ENCODE data around the gene TUBA4A. TPM values are rescaled to one million over a fixed set of nuclear protein-coding genes. Genes with fewer than 3 reads are reported as not detected.
A peak's percentile ranks its signal among the peaks of the same experiment; 100 is the strongest.

The TUBA4A gene
- total RNA-seq, 1 experiment from 2014 or later: 14.9 TPM

GRCh38 chr2:219286436-219287115 lies 32.9 kb upstream of the TUBA4A start:
- H3K4me1 Mint-ChIP-seq (ENCODE audit: low read depth, unreplicated experiment): no peaks in the 10 kb centered on the region
- Histone ChIP-seq H3K9me3 (no peaks in the 10 kb centered on the region), H3K4me1 (no peaks in the 10 kb centered on the region), H3K4me3 (ENCODE audit: low read depth, low read length) (no peak overlapping the region), H3K27me3 (replicated peaks; ENCODE audit: control insufficient read depth, insufficient read depth, low read length) (no peaks in the 10 kb centered on the region), H3K36me3 (ENCODE audit: control insufficient read depth, insufficient read depth, low read length) (peaks cover 3% of the 10 kb centered on the region)
- CTCF ChIA-PET: interaction anchor here (1.2 to 2.9 kb wide), 2 partner anchors 8 to 9 kb away, joined by 4 to 20 read pairs; no protein-coding TSS in a partner anchor
- no peak for TF ChIP-seq CTCF (IDR thresholded peaks at IDR 0.05; ENCODE audit: insufficient read depth in 1 of 2, low read depth in 1 of 2, low read length in 1 of 2, severe bottlenecking in 1 of 2, unreplicated experiment in 1 of 2)
- BruUV-seq (replicated peaks): TSS peak; percentile 50
- H3K9me3 Mint-ChIP-seq (ENCODE audit: unreplicated experiment): no peaks in the 10 kb centered on the region
- H3K27ac Mint-ChIP-seq (ENCODE audit: unreplicated experiment): no peak overlapping the region
- H3K27me3 Mint-ChIP-seq (ENCODE audit: insufficient read depth, unreplicated experiment): no peaks in the 10 kb centered on the region
- peaks cover 19% of the 10 kb centered on the region for H3K36me3 Mint-ChIP-seq (ENCODE audit: insufficient read depth, unreplicated experiment)
- POLR2A ChIA-PET: interaction anchor here (0.5 kb wide), 1 partner anchor 97 kb away, joined by 3 read pairs; no protein-coding TSS in a partner anchor
- DNase-seq: no peak
- intact Hi-C loops (cut with micrococcal nuclease; ENCODE audit: unreplicated experiment): no loop called here
- no peak overlapping the region for H3K4me3 Mint-ChIP-seq (ENCODE audit: unreplicated experiment)

GRCh38 chr2:219285894-219286425 lies 32.2 kb upstream of the TUBA4A start:
- intact Hi-C loops (cut with micrococcal nuclease; ENCODE audit: unreplicated experiment): no loop called here
- Mint-ChIP-seq H3K4me3 (ENCODE audit: unreplicated experiment) (no peak overlapping the region), H3K27ac (ENCODE audit: unreplicated experiment) (no peak overlapping the region), H3K27me3 (ENCODE audit: insufficient read depth, unreplicated experiment) (no peaks in the 10 kb centered on the region), H3K36me3 (ENCODE audit: insufficient read depth, unreplicated experiment) (peaks cover 19% of the 10 kb centered on the region), H3K4me1 (ENCODE audit: low read depth, unreplicated experiment) (no peaks in the 10 kb centered on the region), H3K9me3 (ENCODE audit: unreplicated experiment) (no peaks in the 10 kb centered on the region)
- ChIA-PET POLR2A (interaction anchor here (0.5 kb wide), 1 partner anchor 98 kb away, joined by 3 read pairs; no protein-coding TSS in a partner anchor), CTCF (interaction anchor here (1.2 to 2.9 kb wide), 2 partner anchors 8 to 9 kb away, joined by 4 to 20 read pairs; no protein-coding TSS in a partner anchor)
- BruUV-seq (replicated peaks): no TSS peak
- Histone ChIP-seq H3K4me3 (ENCODE audit: low read depth, low read length) (no peak overlapping the region), H3K9me3 (no peaks in the 10 kb centered on the region), H3K4me1 (no peaks in the 10 kb centered on the region), H3K36me3 (ENCODE audit: control insufficient read depth, insufficient read depth, low read length) (peaks cover 3% of the 10 kb centered on the region), H3K27me3 (replicated peaks; ENCODE audit: control insufficient read depth, insufficient read depth, low read length) (no peaks in the 10 kb centered on the region)
- no peak for DNase-seq
- no peak for TF ChIP-seq CTCF (IDR thresholded peaks at IDR 0.05; ENCODE audit: insufficient read depth in 1 of 2, low read depth in 1 of 2, low read length in 1 of 2, severe bottlenecking in 1 of 2, unreplicated experiment in 1 of 2)

GRCh38 chr2:219285373-219285735 lies 31.6 kb upstream of the TUBA4A start:
- CTCF ChIA-PET: interaction anchor here (2.9 kb wide), 1 partner anchor 10 kb away, joined by 20 read pairs; no protein-coding TSS in a partner anchor
- peaks cover under 1% of the 10 kb centered on the region; the same call in 1 of the 2 replicates for H3K4me1 ChIP-seq
- no peaks in the 10 kb centered on the region for H3K4me1 Mint-ChIP-seq (ENCODE audit: low read depth, unreplicated experiment)
- H3K27ac Mint-ChIP-seq (ENCODE audit: unreplicated experiment): no peak overlapping the region
- TF ChIP-seq CTCF (IDR thresholded peaks at IDR 0.05; ENCODE audit: insufficient read depth in 1 of 2, low read depth in 1 of 2, low read length in 1 of 2, severe bottlenecking in 1 of 2, unreplicated experiment in 1 of 2): no peak
- no peak overlapping the region for H3K4me3 ChIP-seq (ENCODE audit: low read depth, low read length)
- no peaks in the 10 kb centered on the region for H3K27me3 Mint-ChIP-seq (ENCODE audit: insufficient read depth, unreplicated experiment)
- POLR2A ChIA-PET: no interaction called here
- no peaks in the 10 kb centered on the region for H3K9me3 ChIP-seq
- DNase-seq: no peak
- H3K4me3 Mint-ChIP-seq (ENCODE audit: unreplicated experiment): no peak overlapping the region
- peaks cover 3% of the 10 kb centered on the region for H3K36me3 ChIP-seq (ENCODE audit: control insufficient read depth, insufficient read depth, low read length)
- intact Hi-C loops (cut with micrococcal nuclease; ENCODE audit: unreplicated experiment): no loop called here
- no peaks in the 10 kb centered on the region for H3K9me3 Mint-ChIP-seq (ENCODE audit: unreplicated experiment)
- BruUV-seq (replicated peaks): no TSS peak
- H3K27me3 ChIP-seq (replicated peaks; ENCODE audit: control insufficient read depth, insufficient read depth, low read length): no peaks in the 10 kb centered on the region
- peaks cover 19% of the 10 kb centered on the region for H3K36me3 Mint-ChIP-seq (ENCODE audit: insufficient read depth, unreplicated experiment)
